ENCODE data around the gene SCGN.

SCGN gene

DNA sequence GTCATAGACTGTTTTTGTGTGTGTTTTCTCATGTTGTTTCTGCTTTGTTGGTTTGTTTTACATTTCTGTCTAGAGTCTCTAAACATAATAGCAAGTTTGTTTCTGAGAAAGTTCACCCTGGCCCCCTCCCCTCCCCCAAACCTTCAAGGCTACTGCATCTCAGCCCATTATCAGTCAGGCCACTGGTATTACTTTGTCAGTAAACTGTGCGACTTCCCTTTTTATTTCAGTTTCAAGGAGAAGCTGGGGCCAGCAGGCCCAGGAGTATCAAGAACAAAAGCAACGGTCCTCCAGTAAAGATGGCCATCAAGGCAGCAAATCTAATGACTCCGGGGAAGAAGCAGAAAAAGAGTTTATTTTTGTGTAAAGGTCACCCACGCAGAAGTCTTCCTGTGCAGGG is 32.8 kb upstream of the SCGN start:
- no peak overlapping the region for H3K27ac ChIP-seq (ENCODE audit: low read depth, low read length)
- no peaks in the 10 kb centered on the region for H3K9me3 ChIP-seq (ENCODE audit: control insufficient read depth in 5 of 5, low read length in 5 of 5)
- H3K4me1 ChIP-seq (ENCODE audit: control insufficient read depth in 5 of 5, insufficient read depth in 5 of 5, low read length in 5 of 5): no peaks in the 10 kb centered on the region
- peaks cover 0 to 5% (median 0%) of the 10 kb centered on the region in 5 donors for H3K36me3 ChIP-seq (ENCODE audit: control insufficient read depth in 5 of 5, insufficient read depth in 5 of 5, low read length in 5 of 5)
- no peak overlapping the region for H3K9ac ChIP-seq (ENCODE audit: low read length in 5 of 5)
- no peaks in the 10 kb centered on the region for H3K27me3 ChIP-seq (ENCODE audit: control insufficient read depth in 5 of 5, insufficient read depth in 4 of 5, low read length in 5 of 5)
- no peak overlapping the region for H3K4me3 ChIP-seq (ENCODE audit: low read depth in 1 of 5, low read length in 5 of 5)

DNA sequence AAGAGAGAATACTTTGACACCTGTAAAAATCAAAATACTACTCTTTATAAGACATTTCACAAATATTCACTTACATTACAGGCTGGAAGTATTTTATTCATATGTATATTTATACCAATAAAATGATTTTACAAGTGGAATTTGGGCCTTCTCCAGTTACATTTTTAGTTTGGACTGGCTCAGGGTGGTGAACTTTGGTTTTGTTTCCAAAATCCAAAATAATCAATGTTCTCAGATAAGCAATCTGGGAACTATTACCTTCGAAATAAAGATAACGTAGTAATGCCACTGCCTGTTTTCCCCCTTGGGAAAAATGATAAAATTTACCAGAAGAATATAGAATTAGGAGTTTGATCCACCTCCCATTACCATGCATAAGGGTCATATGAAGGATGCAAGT is 31.6 kb upstream of the SCGN start:
- H3K27me3 ChIP-seq (ENCODE audit: control insufficient read depth in 5 of 5, insufficient read depth in 4 of 5, low read length in 5 of 5): no peaks in the 10 kb centered on the region
- no peak overlapping the region for H3K4me3 ChIP-seq (ENCODE audit: low read depth in 1 of 5, low read length in 5 of 5)
- no peaks in the 10 kb centered on the region for H3K4me1 ChIP-seq (ENCODE audit: control insufficient read depth in 5 of 5, insufficient read depth in 5 of 5, low read length in 5 of 5)
- peaks cover 0 to 5% (median 0%) of the 10 kb centered on the region in 5 donors for H3K36me3 ChIP-seq (ENCODE audit: control insufficient read depth in 5 of 5, insufficient read depth in 5 of 5, low read length in 5 of 5)
- H3K9me3 ChIP-seq (ENCODE audit: control insufficient read depth in 5 of 5, low read length in 5 of 5): no peaks in the 10 kb centered on the region
- no peak overlapping the region for H3K9ac ChIP-seq (ENCODE audit: low read length in 5 of 5)
- H3K27ac ChIP-seq (ENCODE audit: low read depth, low read length): no peak overlapping the region

DNA sequence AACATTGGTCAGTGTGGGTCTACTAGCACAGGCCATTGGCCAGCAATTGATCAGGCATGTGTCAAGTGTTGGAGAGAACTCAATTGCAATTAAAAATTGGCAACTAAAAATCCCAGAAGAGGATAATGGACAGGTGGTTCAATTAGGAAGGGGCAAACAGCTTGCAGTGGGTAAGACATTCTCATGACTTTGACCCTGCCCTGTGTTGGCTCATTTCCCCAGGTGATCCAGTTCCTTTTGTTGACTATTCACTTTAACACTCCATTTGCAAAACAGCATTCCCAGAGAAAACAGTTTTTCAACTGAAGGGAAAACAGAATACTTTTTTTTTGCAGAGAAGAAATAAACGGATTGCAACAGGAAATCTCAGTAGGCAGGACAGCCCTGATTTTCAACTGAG is 28.9 kb upstream of the SCGN start:
- Histone ChIP-seq H3K27ac (ENCODE audit: low read depth, low read length) (no peak overlapping the region), H3K4me3 (ENCODE audit: low read depth in 1 of 5, low read length in 5 of 5) (no peak overlapping the region), H3K27me3 (ENCODE audit: control insufficient read depth in 5 of 5, insufficient read depth in 4 of 5, low read length in 5 of 5) (peaks cover 0 to 2% (median 0%) of the 10 kb centered on the region in 5 donors), H3K4me1 (ENCODE audit: control insufficient read depth in 5 of 5, insufficient read depth in 5 of 5, low read length in 5 of 5) (no peaks in the 10 kb centered on the region), H3K9ac (ENCODE audit: low read length in 5 of 5) (no peak overlapping the region), H3K36me3 (ENCODE audit: control insufficient read depth in 5 of 5, insufficient read depth in 5 of 5, low read length in 5 of 5) (peaks cover 0 to 3% (median 0%) of the 10 kb centered on the region in 5 donors), H3K9me3 (ENCODE audit: control insufficient read depth in 5 of 5, low read length in 5 of 5) (no peaks in the 10 kb centered on the region)

DNA sequence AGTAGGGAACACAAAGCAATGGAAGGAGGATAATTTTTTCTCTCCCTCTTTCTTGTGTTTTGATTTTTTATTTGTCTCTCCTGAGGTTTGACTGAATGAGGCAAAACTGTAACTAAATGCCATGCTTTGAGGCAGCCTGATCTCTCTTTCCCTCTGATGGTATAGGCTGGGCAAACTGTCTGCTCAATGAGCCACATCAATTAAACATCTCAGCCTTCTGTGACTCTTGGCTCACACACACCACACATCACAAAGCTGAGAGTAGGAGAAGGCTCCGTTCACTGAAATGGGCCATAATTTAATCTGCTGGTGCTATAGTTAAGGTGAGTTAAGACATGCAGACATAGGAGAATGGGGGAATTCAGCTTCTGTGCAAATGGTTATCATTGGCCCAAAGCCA is 28.1 kb upstream of the SCGN start:
- no peak overlapping the region for H3K4me3 ChIP-seq (ENCODE audit: low read depth in 1 of 5, low read length in 5 of 5)
- no peaks in the 10 kb centered on the region for H3K9me3 ChIP-seq (ENCODE audit: control insufficient read depth in 5 of 5, low read length in 5 of 5)
- no peak overlapping the region for H3K9ac ChIP-seq (ENCODE audit: low read length in 5 of 5)
- H3K27me3 ChIP-seq (ENCODE audit: control insufficient read depth in 5 of 5, insufficient read depth in 4 of 5, low read length in 5 of 5): peaks cover 0 to 2% (median 0%) of the 10 kb centered on the region in 5 donors
- peaks cover 0 to under 1% (median 0%) of the 10 kb centered on the region in 5 donors for H3K4me1 ChIP-seq (ENCODE audit: control insufficient read depth in 5 of 5, insufficient read depth in 5 of 5, low read length in 5 of 5)
- no peak overlapping the region for H3K27ac ChIP-seq (ENCODE audit: low read depth, low read length)
- H3K36me3 ChIP-seq (ENCODE audit: control insufficient read depth in 5 of 5, insufficient read depth in 5 of 5, low read length in 5 of 5): peaks cover 0 to 3% (median 0%) of the 10 kb centered on the region in 5 donors

DNA sequence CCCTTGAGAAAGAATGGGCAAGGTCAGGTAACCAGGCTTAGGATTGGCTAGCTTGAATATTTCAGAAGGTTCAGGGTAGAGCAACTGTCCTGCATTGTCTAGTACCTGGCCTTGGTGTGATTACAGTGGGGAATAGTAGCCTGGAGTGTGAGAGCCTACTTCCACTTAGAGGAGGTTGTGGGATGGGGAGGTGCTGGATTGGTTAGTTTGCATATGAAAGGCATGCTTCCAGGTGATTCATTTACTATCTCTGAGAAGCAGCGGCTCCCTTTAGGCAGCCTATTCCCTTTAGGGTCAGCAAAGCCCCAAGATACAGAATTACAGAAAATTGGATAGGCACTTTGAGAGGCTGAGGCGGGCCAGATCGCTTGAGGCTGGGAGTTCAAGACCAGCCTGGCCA is 25.0 kb upstream of the SCGN start:
- Histone ChIP-seq H3K27me3 (ENCODE audit: control insufficient read depth in 5 of 5, insufficient read depth in 4 of 5, low read length in 5 of 5) (peaks cover 0 to 2% (median 0%) of the 10 kb centered on the region in 5 donors), H3K4me1 (ENCODE audit: control insufficient read depth in 5 of 5, insufficient read depth in 5 of 5, low read length in 5 of 5) (peaks cover 0 to 3% (median 0%) of the 10 kb centered on the region in 5 donors), H3K4me3 (ENCODE audit: low read depth in 1 of 5, low read length in 5 of 5) (no peak overlapping the region), H3K36me3 (ENCODE audit: control insufficient read depth in 5 of 5, insufficient read depth in 5 of 5, low read length in 5 of 5) (no peaks in the 10 kb centered on the region), H3K27ac (ENCODE audit: low read depth, low read length) (no peak overlapping the region), H3K9me3 (ENCODE audit: control insufficient read depth in 5 of 5, low read length in 5 of 5) (no peaks in the 10 kb centered on the region), H3K9ac (ENCODE audit: low read length in 5 of 5) (no peak overlapping the region)

DNA sequence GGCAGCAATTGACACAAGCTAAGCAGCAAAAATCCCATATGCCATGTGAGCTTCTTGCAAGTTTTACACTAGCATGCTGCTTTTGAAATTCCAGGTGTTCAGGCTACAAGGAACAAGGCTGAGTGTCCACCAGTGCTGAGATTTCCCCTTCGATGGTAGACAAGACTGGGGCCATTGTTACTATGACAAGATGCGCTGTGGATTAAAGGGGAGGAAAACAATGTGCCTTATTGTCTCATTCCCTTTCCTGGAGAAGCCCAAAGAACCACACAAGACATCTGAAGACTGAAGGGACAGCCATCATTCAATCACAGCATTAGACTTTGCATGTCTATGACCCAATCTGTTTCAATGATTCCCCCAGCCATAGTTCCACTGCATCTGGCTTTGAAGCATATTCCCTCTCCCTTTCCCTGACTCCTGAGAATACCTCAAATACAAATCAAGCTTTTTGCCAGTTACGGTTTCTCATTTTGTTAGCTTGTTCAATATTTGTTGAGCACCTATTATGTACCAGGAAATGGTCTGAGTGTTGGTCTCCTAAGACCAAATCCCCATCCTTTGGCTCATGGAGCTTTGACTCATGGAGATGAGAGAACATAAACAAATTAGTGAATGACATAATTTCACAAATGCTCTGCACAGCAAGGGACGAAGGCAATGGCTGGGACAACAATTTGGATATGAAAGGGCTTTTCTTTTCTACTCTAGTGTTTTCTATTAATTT is 23.4 kb upstream of the SCGN start:
- no peaks in the 10 kb centered on the region for H3K9me3 ChIP-seq (ENCODE audit: control insufficient read depth in 5 of 5, low read length in 5 of 5)
- no peak overlapping the region for H3K9ac ChIP-seq (ENCODE audit: low read length in 5 of 5)
- no peak overlapping the region for H3K4me3 ChIP-seq (ENCODE audit: low read depth in 1 of 5, low read length in 5 of 5)
- H3K36me3 ChIP-seq (ENCODE audit: control insufficient read depth in 5 of 5, insufficient read depth in 5 of 5, low read length in 5 of 5): no peaks in the 10 kb centered on the region
- H3K27me3 ChIP-seq (ENCODE audit: control insufficient read depth in 5 of 5, insufficient read depth in 4 of 5, low read length in 5 of 5): peaks cover 0 to 2% (median 0%) of the 10 kb centered on the region in 5 donors
- H3K4me1 ChIP-seq (ENCODE audit: control insufficient read depth in 5 of 5, insufficient read depth in 5 of 5, low read length in 5 of 5): peaks cover 0 to 3% (median 0%) of the 10 kb centered on the region in 5 donors
- H3K27ac ChIP-seq (ENCODE audit: low read depth, low read length): no peak overlapping the region

DNA sequence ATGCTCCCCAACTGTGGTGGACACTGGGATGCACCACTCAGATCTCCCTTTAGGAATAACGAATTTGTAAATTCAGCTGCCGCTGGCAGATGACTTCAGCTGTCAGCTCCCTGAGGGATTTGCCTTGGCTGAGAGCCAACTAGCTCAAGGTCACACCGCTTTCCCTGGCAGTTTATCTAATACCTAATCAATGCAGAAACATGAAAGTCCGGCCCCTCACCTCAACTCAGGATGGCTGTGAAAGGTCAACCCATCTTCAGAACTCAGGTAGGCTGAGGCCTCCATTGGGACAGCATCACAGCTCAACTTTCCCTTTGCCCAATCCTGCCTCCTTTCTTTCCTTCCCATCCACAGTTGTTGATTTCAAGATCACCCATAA is 22.8 kb upstream of the SCGN start:
- Histone ChIP-seq H3K4me1 (ENCODE audit: control insufficient read depth in 5 of 5, insufficient read depth in 5 of 5, low read length in 5 of 5) (peaks cover 0 to 3% (median 0%) of the 10 kb centered on the region in 5 donors), H3K9me3 (ENCODE audit: control insufficient read depth in 5 of 5, low read length in 5 of 5) (no peaks in the 10 kb centered on the region), H3K9ac (ENCODE audit: low read length in 5 of 5) (no peak overlapping the region), H3K27me3 (ENCODE audit: control insufficient read depth in 5 of 5, insufficient read depth in 4 of 5, low read length in 5 of 5) (peaks cover 0 to 2% (median 0%) of the 10 kb centered on the region in 5 donors), H3K4me3 (ENCODE audit: low read depth in 1 of 5, low read length in 5 of 5) (no peak overlapping the region), H3K36me3 (ENCODE audit: control insufficient read depth in 5 of 5, insufficient read depth in 5 of 5, low read length in 5 of 5) (no peaks in the 10 kb centered on the region), H3K27ac (ENCODE audit: low read depth, low read length) (no peak overlapping the region)

DNA sequence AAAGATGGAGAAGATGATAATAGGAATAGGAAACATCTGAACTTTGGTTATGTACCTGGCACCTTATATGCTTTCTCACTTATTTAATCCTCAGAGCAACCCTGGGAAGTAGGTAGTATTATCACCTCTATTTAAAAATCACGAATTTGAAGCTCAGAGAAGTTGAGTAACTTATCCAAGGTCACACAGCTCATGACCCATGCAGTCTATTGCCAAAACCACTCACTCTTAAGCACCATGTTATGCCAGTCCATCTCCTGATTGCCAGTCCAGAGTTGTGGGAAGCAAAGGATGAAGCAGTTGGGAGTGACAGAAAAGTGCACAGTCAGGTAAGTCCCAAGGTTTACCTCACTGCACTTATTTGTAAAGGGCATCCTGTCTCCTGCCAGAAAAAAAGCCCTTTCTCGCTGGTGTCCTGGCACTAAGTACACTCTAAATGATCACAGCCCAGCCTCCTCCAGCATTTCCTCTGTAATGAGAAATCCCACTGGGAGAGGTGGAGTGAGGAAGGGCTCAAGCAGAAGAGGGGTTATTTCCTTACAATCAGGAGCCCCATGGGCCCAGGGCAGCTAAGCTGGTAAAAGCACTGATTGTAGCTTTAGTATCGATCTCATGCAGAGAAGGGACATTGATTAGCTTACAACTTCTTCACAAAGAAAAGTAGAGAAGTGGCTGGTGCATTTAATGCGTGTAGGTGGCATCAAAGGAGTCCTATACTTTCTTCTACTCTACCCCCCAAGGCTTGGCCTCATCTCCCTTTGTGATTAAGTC is 21.3 kb upstream of the SCGN start:
- Histone ChIP-seq H3K9me3 (ENCODE audit: control insufficient read depth in 5 of 5, low read length in 5 of 5) (no peaks in the 10 kb centered on the region), H3K9ac (ENCODE audit: low read length in 5 of 5) (no peak overlapping the region), H3K27ac (ENCODE audit: low read depth, low read length) (no peak overlapping the region), H3K4me1 (ENCODE audit: control insufficient read depth in 5 of 5, insufficient read depth in 5 of 5, low read length in 5 of 5) (peaks cover 0 to 3% (median 0%) of the 10 kb centered on the region in 5 donors), H3K27me3 (ENCODE audit: control insufficient read depth in 5 of 5, insufficient read depth in 4 of 5, low read length in 5 of 5) (peaks cover 0 to 2% (median 0%) of the 10 kb centered on the region in 5 donors), H3K36me3 (ENCODE audit: control insufficient read depth in 5 of 5, insufficient read depth in 5 of 5, low read length in 5 of 5) (no peaks in the 10 kb centered on the region), H3K4me3 (ENCODE audit: low read depth in 1 of 5, low read length in 5 of 5) (no peak overlapping the region)

DNA sequence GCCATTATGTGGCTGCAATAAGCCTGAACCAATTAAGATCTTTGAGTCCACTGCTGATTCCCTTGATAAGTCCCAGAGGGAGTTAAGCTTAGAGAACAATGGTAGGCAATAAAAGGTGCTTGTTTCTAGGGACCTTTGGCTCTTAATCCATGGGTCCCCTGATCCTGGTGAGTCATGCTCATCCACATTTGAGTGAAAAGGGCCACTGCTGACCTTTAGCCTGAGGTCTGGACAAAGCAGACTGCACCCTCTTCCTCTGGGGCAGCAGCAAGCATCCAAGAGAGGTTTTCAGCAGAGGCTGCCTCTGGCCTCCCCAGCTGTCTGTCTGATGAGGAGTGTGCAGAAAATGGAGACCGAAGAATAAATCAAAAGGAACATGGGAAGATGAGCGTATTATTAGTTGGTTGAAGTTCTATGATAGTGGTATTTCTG is 16.1 kb upstream of the SCGN start:
- Histone ChIP-seq H3K9me3 (ENCODE audit: control insufficient read depth in 5 of 5, low read length in 5 of 5) (peaks cover 0 to 3% (median 0%) of the 10 kb centered on the region in 5 donors), H3K36me3 (ENCODE audit: control insufficient read depth in 5 of 5, insufficient read depth in 5 of 5, low read length in 5 of 5) (no peaks in the 10 kb centered on the region), H3K27ac (ENCODE audit: low read depth, low read length) (no peak overlapping the region), H3K27me3 (ENCODE audit: control insufficient read depth in 5 of 5, insufficient read depth in 4 of 5, low read length in 5 of 5) (peaks cover 0 to 4% (median 0%) of the 10 kb centered on the region in 5 donors), H3K9ac (ENCODE audit: low read length in 5 of 5) (no peak overlapping the region), H3K4me1 (ENCODE audit: control insufficient read depth in 5 of 5, insufficient read depth in 5 of 5, low read length in 5 of 5) (no peaks in the 10 kb centered on the region), H3K4me3 (ENCODE audit: low read depth in 1 of 5, low read length in 5 of 5) (no peak overlapping the region)

DNA sequence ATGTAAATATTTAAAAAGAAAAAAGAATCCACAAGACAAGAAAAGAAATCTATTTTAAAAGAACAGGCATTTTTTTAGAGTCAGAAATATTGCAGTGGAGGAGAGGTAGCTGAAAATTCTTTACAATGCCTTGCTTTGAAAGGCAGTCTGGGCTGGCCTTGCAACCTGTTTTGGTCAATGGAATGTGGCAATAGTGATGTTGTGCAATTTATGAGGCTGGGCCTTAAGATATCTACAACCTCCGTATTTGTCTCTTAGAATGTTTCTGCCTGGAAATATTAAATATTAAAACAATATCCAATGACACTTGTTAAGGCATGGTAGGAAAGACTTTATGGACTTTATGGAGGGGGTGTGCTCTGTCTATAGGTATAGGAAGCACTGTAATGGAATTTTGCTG is 14.8 kb upstream of the SCGN start:
- H3K9me3 ChIP-seq (ENCODE audit: control insufficient read depth in 5 of 5, low read length in 5 of 5): peaks cover 0 to 10% (median 0%) of the 10 kb centered on the region in 5 donors
- H3K4me3 ChIP-seq (ENCODE audit: low read depth in 1 of 5, low read length in 5 of 5): no peak overlapping the region
- no peaks in the 10 kb centered on the region for H3K36me3 ChIP-seq (ENCODE audit: control insufficient read depth in 5 of 5, insufficient read depth in 5 of 5, low read length in 5 of 5)
- H3K4me1 ChIP-seq (ENCODE audit: control insufficient read depth in 5 of 5, insufficient read depth in 5 of 5, low read length in 5 of 5): no peaks in the 10 kb centered on the region
- peaks cover 0 to 4% (median 0%) of the 10 kb centered on the region in 5 donors for H3K27me3 ChIP-seq (ENCODE audit: control insufficient read depth in 5 of 5, insufficient read depth in 4 of 5, low read length in 5 of 5)
- no peak overlapping the region for H3K9ac ChIP-seq (ENCODE audit: low read length in 5 of 5)
- H3K27ac ChIP-seq (ENCODE audit: low read depth, low read length): no peak overlapping the region

Measured in subcutaneous abdominal adipose tissue (tissue), 5 donors.